Lung (tissue), 12 donors: ENCODE data around the gene HIF3A. TPM values are rescaled to one million over a fixed set of nuclear protein-coding genes. Genes with fewer than 3 reads are reported as not detected.
"Not testable (repeated sequence)": the region's sequence is repeated elsewhere in the genome, so short reads cannot be mapped to it uniquely, and the experiment has no call there.

Source experiments
- ATAC-seq: fragments of 200-7000 bp; cut with Tn5 transposase; one replicate; pipeline ENCODE4 v1.9.1; 2020; ENCODE audit warnings: moderate number of reproducible peaks; ENCODE audit not compliant: insufficient read depth, low FRiP score
- DNase-seq, 3 donors: peaks; one replicate each; pipeline ENCODE4 v3.0.0-alpha.2; 2013 to 2017
- H3K27ac ChIP-seq, 2 donors: one replicate each; pipeline ENCODE4 v1.5.1; 2013; ENCODE audit warnings: mild to moderate bottlenecking in 2 of 2, moderate library complexity in 2 of 2, control low read depth in 1 of 2, inconsistent platforms in 1 of 2, low read depth in 1 of 2, low read length in 1 of 2
- H3K27me3 ChIP-seq, 3 donors: one replicate each; pipeline ENCODE4 v1.5.1; 2013; ENCODE audit warnings: low read length in 2 of 3; ENCODE audit not compliant: control insufficient read depth in 3 of 3, insufficient read depth in 3 of 3
- H3K36me3 ChIP-seq, 4 donors: one replicate each; pipeline ENCODE4 v1.5.1; 2013; ENCODE audit warnings: low read length in 4 of 4, mild to moderate bottlenecking in 1 of 4, moderate library complexity in 1 of 4; ENCODE audit not compliant: control insufficient read depth in 4 of 4, insufficient read depth in 4 of 4
- H3K4me1 ChIP-seq, 5 donors: one replicate each; pipeline ENCODE4 v1.5.1; 2013; ENCODE audit warnings: low read length in 5 of 5, mild to moderate bottlenecking in 2 of 5, moderate library complexity in 1 of 5; ENCODE audit not compliant: control insufficient read depth in 5 of 5, insufficient read depth in 5 of 5
- H3K4me3 ChIP-seq: one replicate; pipeline ENCODE4 v1.5.1; 2013; ENCODE audit warnings: mild to moderate bottlenecking, control low read depth, moderate library complexity
- H3K9ac ChIP-seq, 2 donors: one replicate each; pipeline ENCODE4 v1.5.1; 2013; ENCODE audit warnings: low read length in 2 of 2, control low read depth in 1 of 2; ENCODE audit not compliant: insufficient read depth in 1 of 2
- H3K9me3 ChIP-seq, 4 donors: one replicate each; pipeline ENCODE4 v1.5.1; 2013; ENCODE audit warnings: low read length in 3 of 4, mild to moderate bottlenecking in 1 of 4, moderate library complexity in 1 of 4; ENCODE audit not compliant: control insufficient read depth in 4 of 4, insufficient read depth in 3 of 4
- CTCF ChIP-seq: IDR thresholded peaks from 2 replicates; pipeline ENCODE4 v1.5.1; 2012; ENCODE audit warnings: mild to moderate bottlenecking; ENCODE audit errors: control extremely low read depth, extremely low read depth
- WGBS, 2 donors: extraction: QIAGEN DNeasy Blood & Tissue Kit; methylation state at CpG; one replicate each; pipeline ENCODE4 v1.1.7; 2013; 5-methylcytosine and 5-hydroxymethylcytosine counted together
- polyA plus RNA-seq, 2 donors: library from polyadenylated mRNA; stranded (reverse); fragments of 200-250 nt; gene quantifications; one replicate each; pipeline ENCODE4 v1.2.1, GENCODE V29; 2013
- total RNA-seq, 2 donors: library from RNA; depleted of rRNA in 1 of 2; stranded (reverse); fragments of >200 nt in 1 of 2; gene quantifications; one replicate each; pipeline ENCODE4 v1.2.1, GENCODE V29; 2014 to 2021
- donor health status: control.
- donor health status: control.
- donor health status: Bipolar disorder and iron deficiency.
- donor health status: healthy.
- donor health status: DM: yes; HTN: yes; CAD: no.

Gene HIF3A
- total and polyA plus RNA-seq, 4 donors, result 24.1 to 315 (median 63.4) TPM

GRCh38 chr19:46254776-46255175, 42.1 kb upstream of the HIF3A start:
- ATAC-seq, result no peak
- no peaks in the 10 kb centered on the region for H3K27me3 ChIP-seq
- no peak for TF ChIP-seq CTCF
- DNase-seq, result no peak
- H3K27ac ChIP-seq, result no peak overlapping the region
- no peak overlapping the region for H3K4me3 ChIP-seq
- 55 to 59% methylated on average over 4 of the region's 4 CpGs for WGBS, 2 donors
- H3K9me3 ChIP-seq, result no peaks in the 10 kb centered on the region
- no peaks in the 10 kb centered on the region for H3K4me1 ChIP-seq
- H3K9ac ChIP-seq, result no peak overlapping the region
- no peaks in the 10 kb centered on the region for H3K36me3 ChIP-seq

GRCh38 chr19:46256855-46257254, 40.0 kb upstream of the HIF3A start:
- Histone ChIP-seq H3K9me3 (peaks cover 0 to 2% (median 0%) of the 10 kb centered on the region in 4 donors), H3K36me3 (no peaks in the 10 kb centered on the region), H3K4me1 (no peaks in the 10 kb centered on the region), H3K9ac (no peak overlapping the region), H3K27me3 (no peaks in the 10 kb centered on the region), H3K27ac (no peak overlapping the region), H3K4me3 (no peak overlapping the region)
- ATAC-seq, result no peak
- TF ChIP-seq CTCF, result no peak
- DNase-seq, result no peak
- WGBS, 2 donors, result 53 to 67% methylated on average over 8 of the region's 8 CpGs

GRCh38 chr19:46261501-46261900, 35.3 kb upstream of the HIF3A start:
- not testable (repeated sequence) for H3K27ac ChIP-seq, ATAC-seq, H3K4me3 ChIP-seq, H3K4me1 ChIP-seq, H3K36me3 ChIP-seq, H3K9me3 ChIP-seq, H3K27me3 ChIP-seq, H3K9ac ChIP-seq, DNase-seq
- WGBS, 2 donors, result 83 to 84% methylated on average over 7 of the region's 7 CpGs

GRCh38 chr19:46262684-46263296, 34.1 kb upstream of the HIF3A start:
- H3K9ac ChIP-seq, H3K4me3 ChIP-seq, H3K27ac ChIP-seq, H3K9me3 ChIP-seq, H3K4me1 ChIP-seq, H3K36me3 ChIP-seq, H3K27me3 ChIP-seq, DNase-seq: not testable (repeated sequence)
- ATAC-seq, result peak; percentile 56
- 34 to 50% methylated on average over 11 of the region's 11 CpGs for WGBS, 2 donors

- H3K9ac ChIP-seq, H3K4me1 ChIP-seq, H3K36me3 ChIP-seq, DNase-seq, H3K27me3 ChIP-seq, H3K27ac ChIP-seq, ATAC-seq, H3K4me3 ChIP-seq, H3K9me3 ChIP-seq: not testable (repeated sequence)
- WGBS, 2 donors, result 69 to 81% methylated on average over 5 of the region's 5 CpGs
Observed at GRCh38 chr19:46264801-46265200, 32.0 kb upstream of the HIF3A start.
